GM23338 (cell line): Measurements from ENCODE around the gene MDM2. TPM values are rescaled to one million over a fixed set of nuclear protein-coding genes. Genes with fewer than 3 reads are reported as not detected.

Experiments
- ATAC-seq: fragments of 200-7000 bp; cut with Tn5 transposase; 3 replicates; pipeline ENCODE4 v1.9.1; 2020
- DNase-seq: peaks from one replicate; pipeline ENCODE4 v3.0.0-alpha.2; 2015; ENCODE audit warnings: low spot score
- H2AFZ ChIP-seq: fragments of 200-600 bp; sonication (generic); 2 replicates; pipeline ENCODE4 v1.8.0; 2016; ENCODE audit warnings: antibody characterized with exemption, mild to moderate bottlenecking, moderate library complexity
- H3F3A ChIP-seq: fragments of 200-600 bp; sonication (generic); replicated peaks from 2 replicates; pipeline ENCODE4 v1.8.0; 2017; ENCODE audit warnings: antibody characterized with exemption, mixed run types, low read depth
- H3K27ac ChIP-seq: fragments of 200-600 bp; sonication (generic); 2 replicates; pipeline ENCODE4 v1.6.1; 2016; ENCODE audit warnings: low read depth
- H3K27me3 ChIP-seq: fragments of 200-600 bp; sonication (generic); 2 replicates; pipeline ENCODE4 v1.8.0; 2016; ENCODE audit warnings: mild to moderate bottlenecking, mixed run types, moderate library complexity; ENCODE audit not compliant: insufficient read depth
- H3K36me3 ChIP-seq: fragments of 200-600 bp; sonication (generic); 2 replicates; pipeline ENCODE4 v1.8.0; 2016; ENCODE audit warnings: mild to moderate bottlenecking; ENCODE audit not compliant: insufficient read depth
- H3K4me1 ChIP-seq: fragments of 200-600 bp; sonication (generic); 2 replicates; pipeline ENCODE4 v1.8.0; 2016; ENCODE audit warnings: mild to moderate bottlenecking, moderate library complexity; ENCODE audit not compliant: insufficient read depth
- H3K4me2 ChIP-seq: fragments of 200-600 bp; sonication (generic); 2 replicates; pipeline ENCODE4 v1.7.1; 2017; ENCODE audit warnings: mixed run types
- H3K4me3 ChIP-seq: fragments of 200-600 bp; sonication (generic); 2 replicates; pipeline ENCODE4 v1.6.1; 2016; ENCODE audit warnings: mixed run types
- H3K79me2 ChIP-seq: fragments of 200-600 bp; sonication (generic); replicated peaks from 2 replicates; pipeline ENCODE4 v1.8.0; 2017; ENCODE audit warnings: mild to moderate bottlenecking; ENCODE audit not compliant: insufficient read depth
- H3K9me2 ChIP-seq: fragments of 200-600 bp; sonication (generic); 2 replicates; pipeline ENCODE4 v1.8.0; 2017; ENCODE audit not compliant: insufficient read depth
- H4K20me1 ChIP-seq: fragments of 200-600 bp; sonication (generic); replicated peaks from 2 replicates; pipeline ENCODE4 v1.8.0; 2017; ENCODE audit warnings: mild to moderate bottlenecking; ENCODE audit not compliant: insufficient read depth
- H3K27ac Mint-ChIP-seq: 2 replicates; pipeline ENCODE4 v1.8.0; 2020; ENCODE audit warnings: inconsistent platforms, mild to moderate bottlenecking, moderate library complexity, mixed read lengths
- H3K27me3 Mint-ChIP-seq: 3 replicates; pipeline ENCODE4 v1.8.0; 2022; ENCODE audit warnings: low read depth, mild to moderate bottlenecking, moderate library complexity, mixed read lengths, inconsistent platforms; ENCODE audit not compliant: insufficient read depth, poor library complexity
- H3K36me3 Mint-ChIP-seq: 3 replicates; pipeline ENCODE4 v1.8.0; 2021; ENCODE audit warnings: low read depth, mild to moderate bottlenecking, inconsistent platforms, moderate library complexity, mixed read lengths
- H3K4me1 Mint-ChIP-seq: 3 replicates; pipeline ENCODE4 v1.8.0; 2020; ENCODE audit warnings: mild to moderate bottlenecking, inconsistent platforms, mixed read lengths
- H3K4me3 Mint-ChIP-seq: 3 replicates; pipeline ENCODE4 v1.8.0; 2021; ENCODE audit warnings: moderate library complexity, mild to moderate bottlenecking, inconsistent platforms, mixed read lengths
- H3K9me3 Mint-ChIP-seq: 3 replicates; pipeline ENCODE4 v1.8.0; 2020; ENCODE audit warnings: moderate library complexity, mild to moderate bottlenecking, inconsistent platforms, mixed read lengths
- CREB1 ChIP-seq: fragments of 250-450 bp; sonication (Bioruptor Pico); IDR thresholded peaks from 2 replicates; pipeline ENCODE4 v1.5.0; 2020; ENCODE audit warnings: low read depth, mild to moderate bottlenecking, moderate library complexity
- EZH2phosphoT487 ChIP-seq: fragments of 200-600 bp; sonication (generic); IDR thresholded peaks from one replicate; pipeline ENCODE4 v1.8.1; 2018; ENCODE audit warnings: antibody characterized with exemption; ENCODE audit not compliant: unreplicated experiment
- JUNB ChIP-seq: IDR thresholded peaks from one replicate; pipeline ENCODE4 v1.6.1; 2016; ENCODE audit warnings: antibody characterized with exemption; ENCODE audit not compliant: unreplicated experiment
- NANOG ChIP-seq: IDR thresholded peaks from 2 replicates; pipeline ENCODE4 v1.6.1; 2016; ENCODE audit warnings: antibody characterized with exemption, borderline replicate concordance
- POLR2AphosphoS5 ChIP-seq: IDR thresholded peaks from 2 replicates; pipeline ENCODE4 v1.6.1; 2016; ENCODE audit warnings: antibody characterized with exemption, low read depth
- STAT1 ChIP-seq: IDR thresholded peaks from one replicate; pipeline ENCODE4 v1.6.1; 2016; ENCODE audit warnings: antibody characterized with exemption; ENCODE audit not compliant: unreplicated experiment
- polyA plus RNA-seq: library from polyadenylated mRNA; unstranded; fragments of >200 nt; fragmentation: Nextera tagmentation; extraction: Ambion mirVana; gene quantifications from 2 replicates; pipeline ENCODE4 v1.2.1, GENCODE V29; 2016
- total RNA-seq: library from RNA; depleted of rRNA; stranded (reverse); fragments of >200 nt; shearing (Covaris generic); gene quantifications from 2 replicates; pipeline ENCODE4 v1.2.3, GENCODE V29; 2014
- TF ChIP-seq, protein P1 (sequence below): IDR thresholded peaks from one replicate; pipeline ENCODE4 v1.6.1; 2018; ENCODE audit warnings: antibody characterized with exemption; ENCODE audit not compliant: unreplicated experiment
- TF ChIP-seq, protein P2 (sequence below), 2 experiments: fragments of 200-600 bp in 1 of 2; sonication (generic) in 1 of 2; conservative IDR thresholded peaks; 2 replicates each; pipeline versions ENCODE4 v1.5.1 to v1.6.1; 2016 to 2017; ENCODE audit warnings: antibody characterized with exemption in 2 of 2, low read depth in 2 of 2, mild to moderate bottlenecking in 2 of 2, moderate library complexity in 1 of 2
- TF ChIP-seq, protein P3 (sequence below): IDR thresholded peaks from 2 replicates; pipeline ENCODE4 v1.6.1; 2016; ENCODE audit warnings: antibody characterized with exemption

Gene MDM2
- total and polyA plus RNA-seq, 2 experiments from 2014 or later: 105 to 136 TPM

DNA sequence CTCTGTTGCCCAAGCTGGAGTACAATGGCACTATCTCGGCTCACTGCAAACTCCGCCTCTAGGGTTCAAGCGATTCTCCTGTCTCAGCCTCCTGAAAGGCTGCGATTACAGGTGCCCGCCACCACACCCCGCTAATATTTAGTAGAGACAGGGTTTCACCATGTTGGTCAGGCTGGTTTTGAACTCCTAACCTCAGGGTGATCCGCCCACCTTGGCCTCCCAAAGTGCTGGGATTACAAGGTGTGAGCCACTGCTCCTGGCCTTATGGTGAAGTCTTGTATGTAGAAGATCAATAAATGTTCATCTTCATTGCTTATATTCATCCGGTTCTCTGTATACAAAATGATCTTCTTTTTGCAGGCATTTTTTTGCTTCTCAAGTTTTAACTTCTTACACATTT, 47.8 kb downstream of the MDM2 start (continued):
- TF ChIP-seq, protein P1, sequence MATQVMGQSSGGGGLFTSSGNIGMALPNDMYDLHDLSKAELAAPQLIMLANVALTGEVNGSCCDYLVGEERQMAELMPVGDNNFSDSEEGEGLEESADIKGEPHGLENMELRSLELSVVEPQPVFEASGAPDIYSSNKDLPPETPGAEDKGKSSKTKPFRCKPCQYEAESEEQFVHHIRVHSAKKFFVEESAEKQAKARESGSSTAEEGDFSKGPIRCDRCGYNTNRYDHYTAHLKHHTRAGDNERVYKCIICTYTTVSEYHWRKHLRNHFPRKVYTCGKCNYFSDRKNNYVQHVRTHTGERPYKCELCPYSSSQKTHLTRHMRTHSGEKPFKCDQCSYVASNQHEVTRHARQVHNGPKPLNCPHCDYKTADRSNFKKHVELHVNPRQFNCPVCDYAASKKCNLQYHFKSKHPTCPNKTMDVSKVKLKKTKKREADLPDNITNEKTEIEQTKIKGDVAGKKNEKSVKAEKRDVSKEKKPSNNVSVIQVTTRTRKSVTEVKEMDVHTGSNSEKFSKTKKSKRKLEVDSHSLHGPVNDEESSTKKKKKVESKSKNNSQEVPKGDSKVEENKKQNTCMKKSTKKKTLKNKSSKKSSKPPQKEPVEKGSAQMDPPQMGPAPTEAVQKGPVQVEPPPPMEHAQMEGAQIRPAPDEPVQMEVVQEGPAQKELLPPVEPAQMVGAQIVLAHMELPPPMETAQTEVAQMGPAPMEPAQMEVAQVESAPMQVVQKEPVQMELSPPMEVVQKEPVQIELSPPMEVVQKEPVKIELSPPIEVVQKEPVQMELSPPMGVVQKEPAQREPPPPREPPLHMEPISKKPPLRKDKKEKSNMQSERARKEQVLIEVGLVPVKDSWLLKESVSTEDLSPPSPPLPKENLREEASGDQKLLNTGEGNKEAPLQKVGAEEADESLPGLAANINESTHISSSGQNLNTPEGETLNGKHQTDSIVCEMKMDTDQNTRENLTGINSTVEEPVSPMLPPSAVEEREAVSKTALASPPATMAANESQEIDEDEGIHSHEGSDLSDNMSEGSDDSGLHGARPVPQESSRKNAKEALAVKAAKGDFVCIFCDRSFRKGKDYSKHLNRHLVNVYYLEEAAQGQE: no peak
- TF ChIP-seq, protein P2, sequence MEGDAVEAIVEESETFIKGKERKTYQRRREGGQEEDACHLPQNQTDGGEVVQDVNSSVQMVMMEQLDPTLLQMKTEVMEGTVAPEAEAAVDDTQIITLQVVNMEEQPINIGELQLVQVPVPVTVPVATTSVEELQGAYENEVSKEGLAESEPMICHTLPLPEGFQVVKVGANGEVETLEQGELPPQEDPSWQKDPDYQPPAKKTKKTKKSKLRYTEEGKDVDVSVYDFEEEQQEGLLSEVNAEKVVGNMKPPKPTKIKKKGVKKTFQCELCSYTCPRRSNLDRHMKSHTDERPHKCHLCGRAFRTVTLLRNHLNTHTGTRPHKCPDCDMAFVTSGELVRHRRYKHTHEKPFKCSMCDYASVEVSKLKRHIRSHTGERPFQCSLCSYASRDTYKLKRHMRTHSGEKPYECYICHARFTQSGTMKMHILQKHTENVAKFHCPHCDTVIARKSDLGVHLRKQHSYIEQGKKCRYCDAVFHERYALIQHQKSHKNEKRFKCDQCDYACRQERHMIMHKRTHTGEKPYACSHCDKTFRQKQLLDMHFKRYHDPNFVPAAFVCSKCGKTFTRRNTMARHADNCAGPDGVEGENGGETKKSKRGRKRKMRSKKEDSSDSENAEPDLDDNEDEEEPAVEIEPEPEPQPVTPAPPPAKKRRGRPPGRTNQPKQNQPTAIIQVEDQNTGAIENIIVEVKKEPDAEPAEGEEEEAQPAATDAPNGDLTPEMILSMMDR (conservative IDR thresholded peaks at IDR 0.05; ENCODE audit: low read depth in 2 of 2): no peak
- no peak for TF ChIP-seq POLR2AphosphoS5
- no peak for TF ChIP-seq STAT1
- TF ChIP-seq, protein P3, sequence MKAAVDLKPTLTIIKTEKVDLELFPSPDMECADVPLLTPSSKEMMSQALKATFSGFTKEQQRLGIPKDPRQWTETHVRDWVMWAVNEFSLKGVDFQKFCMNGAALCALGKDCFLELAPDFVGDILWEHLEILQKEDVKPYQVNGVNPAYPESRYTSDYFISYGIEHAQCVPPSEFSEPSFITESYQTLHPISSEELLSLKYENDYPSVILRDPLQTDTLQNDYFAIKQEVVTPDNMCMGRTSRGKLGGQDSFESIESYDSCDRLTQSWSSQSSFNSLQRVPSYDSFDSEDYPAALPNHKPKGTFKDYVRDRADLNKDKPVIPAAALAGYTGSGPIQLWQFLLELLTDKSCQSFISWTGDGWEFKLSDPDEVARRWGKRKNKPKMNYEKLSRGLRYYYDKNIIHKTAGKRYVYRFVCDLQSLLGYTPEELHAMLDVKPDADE: no peak
- no peak for TF ChIP-seq EZH2phosphoT487
- no peak for TF ChIP-seq NANOG

DNA sequence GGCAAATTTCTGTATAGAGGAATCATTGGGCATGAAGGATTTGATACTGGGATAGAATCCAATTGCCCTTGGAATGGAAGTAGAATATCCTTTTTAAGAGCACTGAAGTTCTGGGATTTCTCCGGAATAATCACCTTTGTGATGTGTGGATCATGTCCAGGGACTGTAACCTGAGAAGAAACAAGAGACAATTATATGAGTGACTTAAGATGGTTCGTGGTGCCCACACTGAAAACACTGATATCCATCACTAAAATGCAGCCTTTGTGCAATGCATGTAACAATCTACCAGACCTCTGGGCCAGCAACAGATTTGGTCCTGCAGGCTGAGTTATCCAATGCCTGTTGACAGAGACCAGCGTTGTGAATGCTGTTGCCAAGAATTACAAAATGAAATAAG, 48.5 kb downstream of the MDM2 start:
- Mint-ChIP-seq H3K9me3 (no peaks in the 10 kb centered on the region), H3K4me3 (no peak overlapping the region), H3K27ac (no peak overlapping the region), H3K27me3 (peaks cover 4% of the 10 kb centered on the region), H3K4me1 (no peaks in the 10 kb centered on the region), H3K36me3 (no peaks in the 10 kb centered on the region)
- H3K36me3 ChIP-seq: no peaks in the 10 kb centered on the region
- no peaks in the 10 kb centered on the region for H3K4me1 ChIP-seq
- no peak overlapping the region for H3K27ac ChIP-seq
- no peak for TF ChIP-seq EZH2phosphoT487
- no peak for TF ChIP-seq JUNB
- TF ChIP-seq, protein P1: no peak
- TF ChIP-seq CREB1 (CRISPR knock-in tag): no peak
- no peak for TF ChIP-seq POLR2AphosphoS5
- H3K27me3 ChIP-seq: no peaks in the 10 kb centered on the region
- no peak overlapping the region; the same call in 1 of the 2 replicates for H2AFZ ChIP-seq
- H3F3A ChIP-seq: no peaks in the 10 kb centered on the region
- no peaks in the 10 kb centered on the region for H3K9me2 ChIP-seq
- no peak for ATAC-seq
- H3K4me3 ChIP-seq: no peak overlapping the region
- DNase-seq: no peak
- H3K4me2 ChIP-seq: no peak overlapping the region
- H3K79me2 ChIP-seq: no peaks in the 10 kb centered on the region
- H4K20me1 ChIP-seq: no peaks in the 10 kb centered on the region
